GM21515 (cell line): ENCODE results near the gene SGSM1.
"Not testable (repeated sequence)": the region's sequence is repeated elsewhere in the genome, so short reads cannot be mapped to it uniquely, and the experiment has no call there.

Source experiments
- ATAC-seq: cut with Tn5 transposase; IDR thresholded peaks from one replicate; pipeline ENCODE4 v1.9.1; 2021; ENCODE audit not compliant: unreplicated experiment

Gene SGSM1

DNA sequence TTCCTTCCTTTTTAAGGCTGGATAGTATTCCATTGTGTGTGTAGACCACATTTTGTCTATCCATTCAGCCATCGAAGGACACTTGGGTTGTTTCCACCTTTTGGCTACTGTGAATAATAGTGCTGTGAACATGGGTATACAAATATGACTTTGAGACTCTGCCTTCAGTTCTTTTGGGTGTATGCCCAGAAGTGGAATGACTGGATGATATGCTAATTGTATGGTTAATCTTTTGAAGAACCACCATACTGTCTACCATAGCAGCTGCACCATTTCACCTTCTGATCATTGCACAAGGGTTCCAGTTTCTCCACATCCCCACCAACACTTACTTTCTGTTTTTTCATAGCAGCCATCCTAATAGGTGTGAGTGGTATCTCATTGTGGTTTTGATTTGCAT is 30.3 kb downstream of the SGSM1 start:
- no peak for ATAC-seq

DNA sequence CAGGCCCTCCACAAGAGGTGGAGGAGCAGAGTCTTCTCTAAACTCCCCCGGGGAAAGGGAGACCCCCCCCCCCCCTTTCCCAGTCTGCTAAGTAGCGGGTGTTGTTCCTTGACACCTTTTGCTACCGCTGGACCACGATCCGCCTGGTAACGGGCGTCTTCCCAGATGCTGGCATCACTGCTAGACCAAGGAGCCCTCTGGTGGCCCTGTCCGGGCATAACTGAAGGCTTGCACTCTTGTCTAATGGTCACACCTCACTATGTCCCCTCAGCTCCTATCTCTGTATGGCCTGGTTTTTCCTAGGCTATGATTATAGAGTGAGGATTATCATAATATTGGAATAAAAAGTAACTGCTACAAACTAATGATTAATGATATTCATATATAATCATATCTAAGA is 31.5 kb downstream of the SGSM1 start:
- not testable (repeated sequence) for ATAC-seq

DNA sequence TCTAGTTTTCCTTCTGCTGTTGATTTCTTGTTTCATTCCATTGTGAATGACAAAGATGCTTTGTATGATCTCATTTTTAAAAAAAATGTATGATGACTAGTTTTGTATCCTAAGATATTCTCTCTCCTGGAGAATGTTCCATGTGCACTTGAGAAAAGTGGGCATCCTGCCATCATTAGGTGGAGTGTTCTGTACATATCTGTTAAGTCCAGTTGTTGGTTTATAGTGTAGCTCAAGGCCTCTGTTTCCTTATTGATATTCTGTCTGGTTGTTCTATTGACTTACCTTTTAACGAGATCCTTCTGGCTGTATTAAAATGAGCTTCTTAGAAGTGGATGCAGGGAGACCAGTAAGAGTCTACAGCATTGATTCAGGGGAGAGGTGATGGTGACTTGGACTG is 35.2 kb downstream of the SGSM1 start:
- no peak for ATAC-seq

DNA sequence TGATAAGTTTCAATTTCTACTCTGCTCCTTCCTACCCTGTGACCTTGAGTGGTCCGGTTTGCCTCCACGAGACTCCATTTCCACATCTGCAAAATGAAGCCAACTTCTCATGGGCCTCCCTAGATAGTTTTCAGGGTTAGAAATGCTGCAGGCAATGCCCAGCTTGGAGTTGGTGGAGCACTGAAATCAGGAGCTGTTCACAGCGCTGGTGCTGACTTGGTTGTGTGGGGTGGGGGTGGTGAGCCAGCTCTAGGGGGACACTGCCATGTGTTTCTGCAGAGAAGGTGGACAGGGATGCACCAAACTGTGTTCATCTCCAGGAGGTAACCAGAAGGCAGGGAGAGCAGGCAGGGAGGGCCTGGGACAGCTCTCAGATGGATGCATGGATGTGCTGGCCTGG is 37.0 kb downstream of the SGSM1 start:
- ATAC-seq: no peak

DNA sequence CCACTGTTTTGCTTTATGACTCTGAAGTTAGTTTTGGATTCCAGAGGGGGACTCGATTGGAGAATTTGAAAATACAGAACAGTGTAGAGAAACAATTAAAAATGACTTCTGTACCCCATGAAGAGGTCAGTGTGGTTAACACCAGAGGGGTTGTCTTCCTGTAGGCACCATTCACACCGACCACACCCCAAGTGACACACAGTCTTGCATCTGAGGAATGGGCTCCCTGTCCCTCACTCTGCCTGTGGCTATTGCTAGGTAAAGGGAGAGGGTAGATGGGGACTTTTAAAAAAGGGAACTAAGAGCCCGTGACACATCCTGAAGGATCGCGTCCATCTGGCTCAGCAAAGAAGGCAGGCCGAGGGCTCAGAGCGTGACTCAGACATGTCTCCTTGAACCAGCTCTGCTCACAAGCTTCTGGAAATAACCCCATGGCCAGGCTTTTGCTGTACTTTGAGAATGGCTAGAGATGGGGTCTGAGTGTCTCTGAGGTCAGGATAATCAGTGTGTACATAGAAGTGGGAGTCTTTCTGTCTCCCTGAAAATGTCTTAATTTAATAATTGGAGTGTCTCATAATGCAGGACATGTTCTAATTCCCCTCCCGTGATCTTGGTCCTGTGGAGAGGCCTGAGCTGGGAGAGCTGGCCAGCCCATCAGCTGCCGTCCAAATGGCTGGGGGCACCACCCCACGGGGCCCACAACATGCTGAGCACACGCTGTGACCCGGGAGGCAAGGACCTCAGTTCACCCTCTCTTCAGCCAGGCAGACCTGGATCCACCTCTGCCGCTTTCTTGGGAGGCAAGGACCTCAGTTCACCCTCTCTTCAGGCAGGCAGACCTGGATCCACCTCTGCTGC is 39.3 kb downstream of the SGSM1 start:
- no peak for ATAC-seq

DNA sequence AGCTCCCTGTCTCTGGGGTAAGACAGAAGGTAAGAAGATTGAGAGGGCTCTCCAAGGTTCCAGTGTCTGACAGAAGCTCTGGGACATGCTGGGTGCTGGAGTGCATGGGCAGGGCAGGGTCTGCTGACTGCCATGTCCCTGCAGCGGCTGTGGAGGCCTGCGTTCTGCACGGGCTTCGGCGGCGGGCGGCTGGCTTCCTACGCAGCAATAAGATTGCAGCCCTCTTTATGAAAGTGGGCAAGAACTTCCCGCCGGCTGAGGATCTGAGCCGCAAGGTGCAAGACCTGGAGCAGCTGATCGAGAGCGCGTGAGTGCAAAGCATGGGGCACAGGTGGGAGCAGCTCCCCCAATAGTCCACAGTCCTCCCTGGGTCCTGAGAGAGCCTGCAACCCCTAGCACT is 41.5 kb downstream of the SGSM1 start:
- no peak for ATAC-seq

DNA sequence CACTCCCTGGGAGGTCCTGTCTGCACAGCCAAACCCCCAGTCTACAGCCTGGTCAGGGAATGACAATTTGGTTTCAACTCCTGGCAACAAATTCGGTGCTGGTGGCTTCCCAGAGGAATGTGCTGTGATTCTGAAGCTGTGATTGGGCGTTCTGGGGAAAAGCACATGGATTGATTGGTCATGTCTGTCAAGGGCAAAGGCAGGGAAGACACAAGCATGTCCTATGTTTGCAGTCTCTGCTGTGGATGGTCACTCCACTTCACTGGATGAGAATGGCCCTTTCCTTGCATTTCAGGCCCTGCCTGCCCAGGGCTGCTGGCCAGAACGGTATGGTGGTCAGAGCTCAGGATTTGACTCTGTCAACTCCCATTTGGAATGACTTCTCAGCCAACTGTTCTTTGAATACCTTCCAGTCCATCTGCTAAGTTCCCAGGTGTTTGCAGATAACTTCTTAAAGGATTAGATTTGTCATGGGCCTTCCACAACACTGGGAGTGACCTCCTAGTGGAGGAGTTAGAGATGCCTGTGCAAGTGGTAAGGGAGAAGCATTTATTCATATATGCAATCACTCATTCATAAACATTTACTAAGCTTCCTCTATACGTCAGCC is 42.7 kb downstream of the SGSM1 start:
- no peak for ATAC-seq

DNA sequence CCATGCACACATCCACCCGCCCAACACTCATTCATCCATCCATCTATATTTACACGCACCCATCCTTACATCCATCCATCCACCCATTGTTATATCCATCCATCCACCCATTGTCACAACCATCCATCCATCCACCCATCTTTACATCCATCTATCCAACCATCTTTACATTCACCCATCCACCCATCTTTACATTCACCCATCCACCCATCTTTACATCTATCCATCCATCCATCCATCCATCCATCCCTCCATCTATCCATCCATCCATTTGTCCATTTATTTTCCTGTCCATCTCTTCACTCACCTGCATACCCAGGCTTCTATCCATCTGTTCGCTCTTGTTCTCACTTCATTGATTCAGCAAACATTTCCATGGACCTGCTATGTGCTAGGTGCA is 49.8 kb downstream of the SGSM1 start:
- no peak for ATAC-seq

DNA sequence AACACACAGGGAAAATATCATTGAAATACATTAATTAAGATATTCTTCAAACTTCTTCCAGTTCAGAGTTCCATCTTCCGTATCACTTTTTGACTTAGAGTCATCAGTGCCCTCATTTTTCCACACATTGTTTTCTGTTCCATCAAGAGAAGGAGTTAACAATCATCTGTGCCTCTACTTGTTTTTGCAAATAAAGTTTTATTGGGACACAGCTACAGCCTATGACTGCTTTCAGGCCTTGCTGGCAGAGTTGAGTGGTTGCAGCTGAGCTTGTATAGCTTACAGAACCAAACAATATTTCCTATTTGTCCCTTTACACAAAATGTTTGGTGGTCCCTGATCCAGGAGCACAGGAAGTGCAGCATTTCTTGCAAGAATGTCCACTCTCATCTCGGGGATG is 51.6 kb downstream of the SGSM1 start:
- no peak for ATAC-seq

DNA sequence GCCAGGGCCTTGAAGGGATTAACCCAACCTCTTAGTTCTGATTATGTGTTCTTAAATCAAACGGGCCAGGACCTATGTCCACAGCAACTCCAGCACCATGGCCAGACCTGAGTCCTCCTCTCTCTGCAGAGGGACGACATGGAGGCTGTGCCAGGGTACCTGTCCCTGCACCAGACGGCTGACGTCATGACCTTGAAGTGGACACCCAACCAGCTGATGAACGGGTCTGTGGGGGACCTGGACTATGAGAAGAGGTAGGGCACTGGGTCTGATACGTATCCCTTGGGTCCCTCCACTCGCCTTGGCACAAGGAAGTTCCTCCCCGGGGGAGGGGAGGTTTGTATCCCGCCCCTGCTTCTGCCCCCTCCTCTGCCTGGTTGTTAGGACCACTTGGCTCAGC is 53.6 kb downstream of the SGSM1 start:
- ATAC-seq: no peak

DNA sequence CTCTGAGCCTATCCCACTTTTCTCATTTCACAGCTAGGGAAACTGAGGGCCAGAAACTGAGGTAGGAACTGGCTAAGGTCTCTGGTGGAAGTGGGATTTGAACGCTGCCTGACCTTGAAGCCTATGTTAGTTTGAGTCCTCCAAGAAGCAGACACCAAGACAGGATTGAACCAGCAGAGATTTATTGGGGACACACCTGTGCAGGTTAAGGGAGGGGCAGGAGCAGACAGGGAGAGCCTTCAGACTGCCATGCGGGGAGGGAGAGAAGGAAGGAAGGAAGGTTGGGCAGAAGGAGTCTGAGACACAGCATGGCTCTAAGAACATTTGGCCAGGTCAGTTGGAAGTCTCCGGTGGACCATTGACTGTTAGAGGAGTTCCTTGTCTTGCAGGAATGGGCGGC is 59.5 kb downstream of the SGSM1 start:
- no peak for ATAC-seq

DNA sequence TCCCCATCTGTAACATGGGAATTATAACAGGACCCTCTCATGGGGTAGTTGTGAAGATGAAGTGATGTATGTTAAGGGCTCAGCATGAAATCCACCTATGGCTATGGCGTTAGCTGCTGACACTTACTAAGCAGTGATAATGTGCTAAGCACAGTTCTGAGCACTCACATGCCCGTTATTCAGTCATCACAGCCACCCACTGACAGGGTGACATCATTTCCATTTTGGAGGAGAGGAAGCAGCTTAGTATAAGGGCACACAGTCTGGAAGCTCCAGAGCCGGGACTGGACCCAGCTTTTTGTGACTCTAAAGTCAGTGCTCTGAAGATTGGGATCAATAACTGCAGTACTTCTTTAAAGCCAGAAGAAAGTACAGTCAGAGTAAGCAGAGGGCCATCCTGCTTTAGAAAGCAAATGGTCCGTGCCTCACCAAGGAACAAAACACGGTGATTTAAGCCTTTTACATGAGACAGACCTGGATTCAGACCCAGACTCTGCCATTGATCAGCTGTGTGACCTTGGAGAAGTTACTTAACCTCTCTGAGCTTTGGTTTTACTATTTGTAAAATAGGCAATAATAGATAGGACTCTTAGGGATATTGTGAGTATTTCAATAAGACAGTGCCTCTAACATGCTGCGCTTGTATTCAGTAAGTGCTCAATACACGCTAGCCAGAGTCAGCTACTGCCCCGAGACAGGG is 61.5 kb downstream of the SGSM1 start:
- no peak for ATAC-seq

DNA sequence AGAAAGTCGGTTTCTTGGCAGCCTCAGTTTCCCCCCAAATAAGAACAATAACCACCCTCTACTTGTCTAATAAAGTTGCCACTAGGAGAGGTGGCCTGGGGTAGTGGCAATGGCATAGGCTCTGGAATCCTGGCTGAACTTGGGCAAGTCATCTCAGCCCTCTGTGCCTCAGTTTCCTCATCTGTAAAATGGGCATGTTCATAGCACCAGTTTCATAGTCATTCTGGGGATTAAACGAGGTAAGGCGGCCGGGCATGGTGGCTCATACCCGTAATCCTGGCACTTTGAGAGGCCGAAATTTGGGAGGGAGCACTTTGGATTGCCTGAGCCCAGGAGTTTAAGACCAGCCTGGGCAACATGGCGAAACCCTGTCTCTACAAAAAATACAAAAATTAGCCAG is 63.0 kb downstream of the SGSM1 start:
- ATAC-seq: no peak

DNA sequence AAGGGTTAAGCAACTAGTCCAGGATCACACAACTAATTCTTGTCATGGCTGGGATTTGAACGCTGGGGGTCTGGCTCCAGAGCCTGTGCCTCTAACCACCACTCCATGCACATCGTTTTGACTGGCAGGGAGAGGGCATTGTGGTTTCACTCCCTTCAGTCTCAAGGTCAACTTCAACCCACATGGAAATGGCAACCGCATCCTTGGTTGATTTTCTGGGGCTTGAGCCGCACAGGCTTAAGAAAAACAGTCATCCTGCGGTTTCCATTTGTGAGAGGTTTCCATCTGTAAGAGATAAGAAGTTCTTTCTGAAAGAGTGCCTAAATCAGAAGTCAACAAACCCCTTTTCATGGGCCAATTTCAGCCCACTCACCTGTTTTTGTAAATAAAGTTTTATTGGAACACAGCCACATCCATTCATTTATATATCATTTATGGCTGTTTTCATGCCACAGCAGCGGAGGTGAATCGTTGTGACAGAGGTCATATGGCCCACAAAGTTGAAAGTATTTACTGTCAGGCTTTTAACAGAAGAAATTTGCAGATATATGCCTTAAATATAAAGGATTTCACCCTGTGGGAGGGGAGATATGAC is 65.7 kb downstream of the SGSM1 start:
- no peak for ATAC-seq

DNA sequence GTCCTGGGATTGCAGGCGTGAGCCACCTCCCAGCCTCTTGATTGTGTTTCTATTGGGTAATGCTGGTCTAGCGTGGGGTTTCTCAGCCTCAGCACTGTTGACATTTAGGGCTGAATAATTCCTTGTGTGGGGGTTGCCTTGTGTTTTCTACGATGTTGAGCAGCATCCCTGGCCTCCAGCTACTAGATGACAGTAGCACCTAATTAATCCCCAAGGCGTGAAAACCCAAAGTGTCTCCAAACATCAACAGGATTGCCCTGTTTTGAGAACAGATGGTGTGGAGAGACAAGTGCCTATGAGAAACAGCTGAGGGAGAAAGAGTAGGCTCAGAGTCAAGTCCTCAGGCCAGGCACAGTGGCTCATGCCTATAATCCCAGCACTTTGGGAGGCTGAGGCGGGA is 67.2 kb downstream of the SGSM1 start:
- ATAC-seq: no peak

DNA sequence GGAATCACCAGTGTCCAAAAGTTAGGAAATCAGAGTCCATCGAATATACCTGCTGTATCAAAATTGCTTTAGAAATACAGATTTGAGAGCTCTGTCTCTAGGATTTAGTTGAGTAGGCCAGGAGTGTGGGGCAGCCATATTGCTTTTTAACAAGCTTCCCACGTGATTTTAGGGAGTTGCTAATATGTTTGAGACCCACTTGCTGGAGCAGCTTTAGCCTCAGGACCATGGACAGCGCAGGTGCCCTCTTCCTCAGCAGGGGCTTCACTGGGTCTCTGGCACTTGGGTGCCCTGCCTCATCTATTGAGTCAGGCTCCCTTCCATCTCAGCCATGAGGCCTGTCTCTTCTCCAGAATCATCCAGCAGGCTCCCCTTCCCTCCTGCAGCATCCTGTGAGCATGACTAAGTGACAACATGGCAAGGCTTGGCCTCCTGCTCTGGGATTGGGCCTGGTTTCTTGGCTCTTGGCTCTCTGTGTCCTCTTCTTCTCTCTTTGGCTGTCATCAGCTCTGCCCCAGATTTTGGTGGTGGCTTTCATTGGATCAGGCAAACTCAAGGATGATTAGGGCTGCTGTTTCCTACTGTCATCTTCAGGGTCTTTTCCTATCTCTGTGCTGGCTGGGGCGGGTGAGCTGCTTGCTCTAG is 70.0 kb downstream of the SGSM1 start:
- ATAC-seq: no peak

DNA sequence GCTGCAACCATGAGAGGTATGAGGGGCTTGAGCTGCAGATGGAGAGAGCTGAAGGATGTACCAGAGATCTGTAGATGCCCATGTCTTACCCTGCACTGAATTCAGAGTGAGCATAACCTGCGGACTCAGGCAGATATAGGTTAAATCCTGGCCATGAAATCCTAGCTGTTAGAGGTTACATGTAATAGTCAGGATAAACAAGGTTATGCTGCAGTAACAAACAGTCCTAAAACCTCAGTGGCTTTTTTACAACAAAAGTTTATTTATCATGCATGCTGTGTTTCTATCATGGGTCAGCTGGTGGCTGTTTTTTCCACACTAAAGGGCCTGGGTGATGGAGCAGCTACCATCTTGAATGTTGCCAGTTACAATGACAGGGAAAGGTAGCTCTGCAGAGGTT is 70.7 kb downstream of the SGSM1 start:
- no peak for ATAC-seq

DNA sequence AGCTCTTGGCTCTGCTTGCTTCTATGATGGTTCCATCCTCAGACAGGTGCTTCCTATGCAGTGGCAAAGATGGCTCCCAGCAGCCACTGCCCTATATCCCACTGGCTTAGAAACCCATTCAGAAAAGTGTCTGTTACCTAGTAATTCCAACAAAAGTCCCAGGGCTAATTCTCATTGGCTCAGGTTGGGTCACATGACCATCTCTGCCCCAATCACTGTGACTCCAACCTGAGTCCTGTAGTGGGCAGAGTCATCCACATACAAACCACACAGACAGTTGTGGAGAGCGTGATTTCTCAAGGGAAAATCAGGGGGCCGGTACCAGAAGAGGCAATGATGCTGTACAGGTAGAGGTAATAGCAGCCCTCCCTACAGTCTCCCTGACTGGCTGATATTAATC is 73.0 kb downstream of the SGSM1 start:
- no peak for ATAC-seq

DNA sequence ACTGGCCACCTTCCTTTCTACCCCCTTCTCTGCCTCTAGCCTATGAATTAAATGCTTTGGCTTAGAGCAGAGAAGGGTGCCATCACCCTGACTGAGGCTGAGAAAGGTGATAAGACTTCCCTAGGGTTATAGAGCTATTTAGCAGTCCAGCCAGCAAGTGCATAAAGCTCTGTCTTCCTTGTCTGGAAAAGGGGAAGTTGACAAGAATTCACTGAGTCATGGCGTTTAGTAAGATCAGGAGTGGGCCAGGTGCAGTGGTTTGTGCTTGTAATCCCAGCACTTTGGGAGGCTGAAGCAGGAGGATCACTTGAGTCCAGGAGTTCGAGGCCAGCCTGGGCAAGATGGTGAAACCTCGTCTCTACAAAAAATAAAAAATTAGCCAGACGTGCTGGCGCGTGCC is 77.4 kb downstream of the SGSM1 start:
- no peak for ATAC-seq

DNA sequence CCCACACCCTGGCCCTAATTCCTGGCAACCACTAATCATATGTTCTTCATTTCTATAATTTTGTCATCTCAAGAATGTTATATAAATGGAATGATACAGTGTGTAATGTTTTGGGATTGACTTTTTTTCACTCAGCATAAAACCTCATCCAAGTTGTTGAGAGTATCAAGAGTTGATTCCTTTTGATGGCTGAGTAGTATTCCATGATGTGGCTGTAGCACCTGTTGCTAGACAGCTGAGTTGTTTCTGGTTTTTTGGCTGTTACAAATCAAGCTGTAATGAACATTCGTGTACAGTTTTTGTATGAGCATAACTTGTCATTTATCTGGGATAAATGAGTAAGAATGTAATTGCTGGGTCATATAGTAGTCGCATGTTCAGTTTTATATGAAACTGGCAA is 81.2 kb downstream of the SGSM1 start:
- no peak for ATAC-seq

DNA sequence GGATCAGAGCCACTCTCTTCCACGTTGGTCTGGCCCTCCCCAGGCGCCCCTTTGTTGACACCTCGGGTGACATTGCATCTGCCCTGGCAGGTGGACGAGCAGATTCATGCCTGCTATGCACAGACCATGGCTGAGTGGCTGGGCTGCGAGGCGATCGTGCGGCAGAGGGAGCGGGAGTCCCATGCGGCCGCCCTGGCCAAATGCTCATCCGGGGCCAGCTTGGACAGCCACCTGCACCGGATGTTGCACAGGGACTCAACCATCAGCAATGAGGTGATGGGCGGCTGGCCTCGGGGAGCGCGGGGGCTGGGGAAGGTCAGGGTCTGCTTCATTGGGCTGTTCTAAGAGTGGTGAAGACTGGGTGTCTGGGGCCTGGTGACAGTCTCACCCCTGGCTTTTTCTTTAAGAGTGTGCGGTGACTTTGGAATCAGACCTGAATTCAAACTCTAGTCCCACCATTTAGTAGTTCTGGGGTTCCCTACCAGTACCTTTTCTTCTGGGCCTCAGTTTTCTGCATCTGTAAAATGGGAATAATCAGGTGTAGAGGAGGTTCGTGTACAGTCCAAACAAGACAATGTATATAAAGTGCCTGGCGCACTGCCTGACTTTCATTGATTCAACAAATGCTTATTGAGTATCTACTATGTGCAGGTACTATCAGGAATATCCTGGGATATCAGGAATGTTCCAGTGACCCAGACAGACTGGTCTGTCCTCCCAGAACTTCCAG is 87.5 kb downstream of the SGSM1 start:
- no peak for ATAC-seq
